LNCaP clone FGC (cell line): ENCODE measurements around the gene TCF25.

Source experiments
- DNase-seq: peaks from one replicate; pipeline ENCODE4 v3.0.0-alpha.2; 2011; ENCODE audit warnings: low read depth
- H3K4me3 ChIP-seq: 2 replicates; pipeline ENCODE4 v1.5.1; 2011; ENCODE audit warnings: mild to moderate bottlenecking, low read depth, low read length, control low read depth
- CTCF ChIP-seq: IDR thresholded peaks from 2 replicates; pipeline ENCODE4 v1.5.1; 2012; ENCODE audit warnings: mild to moderate bottlenecking; ENCODE audit not compliant: control insufficient read depth, insufficient read depth; ENCODE audit errors: extremely low read depth

Gene TCF25

GRCh38 chr16:89884041-89884421, 10.6 kb downstream of the TCF25 start:
- no peak for TF ChIP-seq CTCF
- DNase-seq = no peak
- H3K4me3 ChIP-seq = no peak overlapping the region

DNA sequence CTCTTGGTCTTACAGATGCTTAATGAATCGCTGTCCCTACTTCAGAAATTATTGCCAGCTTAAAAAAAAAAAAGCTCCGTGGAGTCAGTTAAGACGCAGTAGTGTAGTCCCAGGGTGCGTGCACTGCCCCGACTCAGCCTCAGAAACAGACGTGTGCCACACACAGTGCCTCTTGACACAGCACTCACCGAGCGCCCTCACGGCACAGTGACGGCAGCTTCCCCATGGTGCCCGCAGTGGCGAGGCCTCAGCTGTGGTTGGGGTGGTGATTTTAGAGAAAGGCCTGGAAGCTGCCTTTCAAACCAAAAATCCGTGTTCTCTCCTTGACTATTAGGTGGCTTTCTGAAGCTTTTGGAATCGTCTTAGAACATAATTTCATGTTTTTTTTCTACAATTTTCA, 13.9 kb downstream of the TCF25 start:
- no peak for TF ChIP-seq CTCF
- H3K4me3 ChIP-seq = no peak overlapping the region
- DNase-seq = no peak

GRCh38 chr16:89890200-89890599, 16.8 kb downstream of the TCF25 start:
- no peak for DNase-seq
- H3K4me3 ChIP-seq = no peak overlapping the region
- no peak for TF ChIP-seq CTCF

DNA sequence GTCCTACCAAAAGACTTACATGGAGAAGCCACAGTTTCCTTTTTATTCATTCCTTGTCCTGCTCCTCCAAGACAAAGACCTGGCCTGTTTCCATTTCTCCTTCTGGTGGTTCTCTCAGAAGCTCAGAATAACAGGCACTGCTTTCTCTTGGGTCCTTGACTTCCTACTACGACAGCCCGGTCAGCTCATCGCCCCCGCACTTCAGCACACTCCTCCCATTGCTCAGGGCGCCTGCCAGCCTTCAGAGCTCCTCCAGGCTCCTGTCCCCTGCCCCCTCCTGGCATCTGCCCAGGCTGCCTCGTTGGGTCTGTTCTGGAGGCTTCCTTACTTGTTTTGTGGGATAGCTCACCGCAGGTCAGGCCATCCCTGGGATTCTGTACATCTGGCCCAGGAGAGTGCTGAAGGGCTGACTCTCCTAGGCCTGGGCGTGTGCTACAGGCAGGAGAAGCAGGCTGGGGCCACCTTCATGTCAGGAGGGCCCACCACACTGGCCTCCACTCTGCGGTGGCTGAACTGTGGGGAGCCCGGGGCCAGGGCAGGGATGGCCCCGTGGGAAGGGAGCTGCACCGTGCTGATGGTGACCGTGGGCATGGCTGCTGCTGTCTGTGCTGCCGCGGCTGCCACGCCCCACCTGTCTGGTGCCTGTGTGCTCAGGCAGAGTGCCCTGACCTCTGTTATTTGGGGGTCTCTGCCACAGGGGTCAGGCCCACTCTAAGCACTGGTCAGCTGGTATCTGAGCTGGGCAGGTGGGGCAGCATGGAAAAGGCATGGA, 17.7 kb downstream of the TCF25 start:
- TF ChIP-seq CTCF = no peak
- no peak overlapping the region for H3K4me3 ChIP-seq
- DNase-seq = no peak

GRCh38 chr16:89892055-89892630, 18.8 kb downstream of the TCF25 start:
- DNase-seq = no peak
- no peak overlapping the region for H3K4me3 ChIP-seq
- TF ChIP-seq CTCF = no peak

- no peak for DNase-seq
- no peak for TF ChIP-seq CTCF
- H3K4me3 ChIP-seq = no peak overlapping the region
These were observed 19.2 kb downstream of the TCF25 start for GRCh38 chr16:89892635-89893034.
